HG03378 (cell line): ENCODE measurements around the gene NLN.
A peak's percentile ranks its signal among the peaks of the same experiment; 100 is the strongest.
"Not testable (repeated sequence)": the region's sequence is repeated elsewhere in the genome, so short reads cannot be mapped to it uniquely, and the experiment has no call there.

Experiments
- ATAC-seq: cut with Tn5 transposase; IDR thresholded peaks from one replicate; pipeline ENCODE4 v1.9.1; 2021; ENCODE audit warnings: mild to moderate bottlenecking, moderate library complexity; ENCODE audit not compliant: unreplicated experiment

The NLN gene

DNA sequence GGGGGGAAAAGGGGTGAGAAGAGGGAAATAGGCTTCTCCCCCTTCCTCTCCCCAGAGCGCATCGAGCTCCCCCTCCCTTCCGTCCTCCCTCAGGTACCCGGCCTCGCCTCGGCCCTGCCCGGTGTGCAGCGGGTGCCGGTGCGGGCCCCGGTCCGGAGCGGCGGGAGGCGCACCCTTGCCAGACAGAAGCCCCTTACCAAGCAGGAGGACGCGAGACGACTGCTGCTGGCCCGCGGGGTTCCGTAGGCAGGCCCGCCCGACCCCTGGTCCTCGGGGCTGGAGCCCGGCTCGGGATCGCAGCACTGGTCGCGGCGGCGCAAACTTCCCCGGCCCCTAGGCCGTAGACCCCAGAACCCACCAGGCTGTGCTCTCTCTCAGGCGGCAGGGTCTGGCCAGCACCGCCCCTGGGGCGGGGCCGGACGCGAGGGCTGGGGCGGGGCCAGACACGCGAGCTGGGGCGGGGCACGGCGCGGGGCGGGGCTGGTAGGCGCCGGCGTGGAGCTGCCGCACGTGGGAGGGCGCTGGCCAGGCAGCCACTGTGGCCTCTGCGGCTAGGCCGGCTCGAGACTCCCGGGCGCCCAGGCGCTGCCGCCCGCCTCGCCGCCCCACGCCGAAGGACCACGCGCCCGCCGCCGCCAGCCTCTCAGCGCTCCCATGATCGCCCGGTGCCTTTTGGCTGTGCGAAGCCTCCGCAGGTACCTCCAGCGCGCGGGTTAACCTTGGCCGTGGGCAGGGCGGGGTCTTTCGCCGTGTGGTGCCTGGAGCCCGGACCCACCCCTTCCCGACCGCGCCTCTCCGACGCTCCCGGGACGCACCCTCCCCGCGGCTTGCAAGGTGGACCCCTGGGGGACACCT lies at the start of gene NLN, which contains the start of gene SGTB:
TSS of gene NLN (plus strand) at position 486 of the 855 bp plus-strand sequence. CDS start at position 655, 169 bp downstream.
TSS of gene SGTB (minus strand) at position 390 of the 855 bp plus-strand sequence. CDS start 1,302 bp downstream, outside the sequence.
- ATAC-seq: peak; percentile 69

- no peak for ATAC-seq
Measured at GRCh38 chr5:65672796-65673195, 49.2 kb upstream of the NLN start.

GRCh38 chr5:65674749-65675148 lies 47.3 kb upstream of the NLN start:
- no peak for ATAC-seq

DNA sequence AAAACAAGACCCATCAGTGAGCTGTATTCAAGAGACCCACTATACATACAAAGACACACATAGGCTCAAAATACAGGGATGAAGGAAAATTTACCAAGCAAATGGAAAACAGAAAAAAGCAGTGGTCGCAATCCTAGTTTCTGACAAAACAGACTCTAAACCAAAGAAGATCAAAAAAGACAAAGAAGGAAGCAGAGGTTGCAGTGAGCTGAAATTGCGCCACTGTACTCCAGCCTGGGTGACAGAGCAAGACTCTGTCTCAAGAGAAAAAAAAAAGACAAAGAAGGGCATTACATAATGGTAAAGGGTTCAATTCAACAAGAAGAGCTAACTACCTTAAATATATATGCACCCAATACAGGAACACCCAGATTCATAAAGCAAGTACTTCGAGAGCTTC lies 45.9 kb upstream of the NLN start:
- ATAC-seq: not testable (repeated sequence)

DNA sequence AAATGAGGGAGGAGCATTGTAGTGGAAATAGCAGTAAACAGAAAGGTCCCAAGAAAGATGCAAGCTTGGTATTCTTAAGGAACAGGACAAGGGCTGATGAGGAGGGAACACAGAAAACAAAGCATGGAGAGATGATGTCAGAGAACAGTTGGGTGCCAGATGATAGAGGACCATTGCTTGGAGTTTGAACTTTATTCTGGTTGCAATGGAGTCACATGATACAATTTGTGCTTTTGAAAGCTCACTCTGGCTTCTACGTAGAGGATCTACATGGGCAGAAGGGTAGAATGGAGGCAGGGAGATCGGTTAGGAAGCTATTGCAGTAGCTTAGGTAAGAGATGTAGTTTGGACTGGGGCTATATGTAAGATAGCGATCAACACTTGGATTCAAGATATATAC lies 39.9 kb upstream of the NLN start:
- ATAC-seq: no peak

GRCh38 chr5:65693121-65693520 lies 28.9 kb upstream of the NLN start:
- ATAC-seq: no peak

DNA sequence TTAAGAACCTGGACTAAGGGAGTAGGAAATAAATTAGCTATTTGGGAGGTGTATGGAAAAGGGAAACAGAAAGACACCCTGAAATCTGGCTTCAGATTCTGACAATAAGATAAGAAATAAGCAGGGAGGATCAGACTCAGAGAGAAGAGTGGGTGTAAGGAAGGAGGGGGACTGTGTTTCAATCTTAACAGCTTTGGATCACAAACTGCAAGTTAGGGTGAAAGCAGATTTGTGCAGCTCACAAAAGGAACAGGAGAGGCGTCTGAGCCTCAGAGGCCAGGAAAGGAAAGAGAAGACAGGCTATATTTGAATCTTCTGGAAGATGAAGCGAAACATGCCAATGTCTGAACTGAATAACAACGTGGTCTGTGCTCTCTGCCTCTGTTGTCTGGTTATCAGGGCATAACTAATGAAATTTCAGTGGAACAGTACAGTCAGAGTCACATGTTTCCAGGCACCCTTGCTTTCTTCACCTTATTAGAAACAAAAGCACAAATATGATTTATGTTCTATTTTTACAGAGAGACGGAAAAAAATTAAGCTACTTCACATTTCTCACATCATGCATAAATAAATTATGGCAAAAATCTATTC lies 26.7 kb upstream of the NLN start:
- ATAC-seq: peak; percentile 46

- ATAC-seq: no peak
Measured at GRCh38 chr5:65695896-65696295, 26.1 kb upstream of the NLN start.

DNA sequence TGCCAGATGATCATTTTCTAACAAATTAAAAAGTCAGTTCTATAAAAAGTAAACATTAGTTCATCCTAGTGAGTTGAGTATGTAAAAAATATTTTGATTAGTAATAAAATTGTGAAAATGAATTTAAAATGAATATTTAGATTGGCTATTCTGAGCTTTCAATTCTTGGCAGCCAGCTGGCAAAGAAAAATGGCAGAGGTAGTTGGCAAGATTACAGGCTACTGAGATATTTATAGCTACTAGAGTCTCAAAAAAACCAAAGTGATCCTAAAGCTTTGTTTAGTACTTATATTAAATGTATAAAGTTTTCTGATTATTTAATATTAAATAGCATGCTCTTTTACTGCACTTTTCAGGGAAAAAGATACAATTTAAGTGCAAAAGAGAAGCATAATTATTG lies 25.1 kb upstream of the NLN start:
- no peak for ATAC-seq

DNA sequence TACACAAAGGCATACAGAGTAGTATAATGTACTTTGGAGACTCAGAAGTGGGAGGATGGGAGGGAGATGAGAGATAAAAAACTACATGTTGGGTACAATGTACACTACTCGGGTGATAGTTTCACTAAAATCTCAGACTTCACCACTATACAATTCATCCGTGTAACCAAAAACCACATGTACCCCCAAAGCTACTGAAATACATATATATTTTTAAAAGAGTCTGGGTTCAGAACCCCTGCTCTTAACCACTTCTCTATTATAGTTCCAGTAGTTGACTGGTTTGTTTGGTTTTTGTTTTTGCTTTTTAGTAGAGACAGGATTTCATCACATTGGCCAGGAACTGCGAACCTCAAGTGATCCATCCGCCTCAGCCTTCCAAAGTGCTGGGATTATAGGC lies 22.7 kb upstream of the NLN start:
- ATAC-seq: peak; percentile 62

DNA sequence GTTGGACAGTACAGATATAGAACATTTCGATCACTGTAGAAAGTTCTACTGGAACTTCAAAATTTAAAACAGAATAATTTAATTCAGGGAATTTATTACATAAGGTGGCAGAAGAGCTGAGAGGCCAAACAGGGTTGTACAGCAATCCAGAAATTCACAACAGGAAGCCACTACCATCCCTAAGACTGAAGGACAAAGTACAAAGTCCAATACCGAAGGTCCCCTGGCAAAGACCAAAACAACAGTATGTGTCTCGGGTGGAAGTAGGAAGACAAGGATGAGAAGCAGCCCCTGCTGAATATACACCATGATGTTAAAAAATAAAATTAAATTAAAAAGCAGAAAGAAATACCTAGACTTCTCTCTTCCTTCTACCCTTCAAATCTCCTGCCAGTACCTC lies 20.0 kb upstream of the NLN start:
- ATAC-seq: no peak

GRCh38 chr5:65704621-65705239 lies 17.3 kb upstream of the NLN start:
- ATAC-seq: no peak

- no peak for ATAC-seq
Measured at GRCh38 chr5:65707663-65708062, 14.3 kb upstream of the NLN start.

- no peak for ATAC-seq
Measured at GRCh38 chr5:65708145-65708544, 13.9 kb upstream of the NLN start.

- no peak for ATAC-seq
Measured at GRCh38 chr5:65718576-65719310, 3.3 kb upstream of the NLN start.

- peak; percentile 48 for ATAC-seq
Measured at GRCh38 chr5:65721050-65721719, 820 bp upstream of the NLN start.

GRCh38 chr5:65722575-65723403 lies 784 bp downstream of the NLN start:
- ATAC-seq: peak; percentile 2

DNA sequence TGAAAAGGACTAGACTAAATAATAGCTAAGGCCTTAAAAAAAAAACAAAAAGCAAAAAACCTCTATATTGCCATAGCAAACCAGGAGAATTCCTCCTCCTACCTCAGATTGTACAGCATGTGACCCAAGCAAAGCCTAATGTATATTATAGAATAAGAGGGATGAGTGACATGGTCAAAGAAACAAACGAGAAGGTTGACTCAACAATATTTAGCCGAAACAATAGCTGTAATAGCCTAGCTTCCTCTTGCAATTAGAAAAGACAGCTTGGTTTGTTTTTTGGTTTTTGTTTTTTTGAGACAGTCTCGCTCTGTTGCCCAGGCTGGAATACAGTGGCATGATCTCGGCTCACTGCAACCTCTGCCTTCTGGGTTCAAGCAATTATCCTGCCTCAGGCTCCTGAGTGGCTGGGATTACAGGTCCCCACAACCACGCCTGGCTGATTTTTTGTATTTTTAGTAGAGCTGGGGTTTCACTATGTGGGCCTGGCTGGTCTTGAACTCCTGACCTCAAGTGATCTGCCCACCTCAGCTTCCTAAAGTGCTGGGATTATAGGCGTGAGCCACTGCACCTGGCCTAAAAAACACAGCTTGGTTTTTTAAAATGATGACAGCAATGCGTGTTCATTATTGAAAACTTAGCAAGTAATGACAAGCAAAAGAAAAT lies 5.6 kb downstream of the NLN start:
- no peak for ATAC-seq

- no peak for ATAC-seq
Measured at GRCh38 chr5:65728218-65728617, 6.2 kb downstream of the NLN start.
